Peyer's patch (tissue), 4 donors: ENCODE data around the gene SPSB2. TPM values are rescaled to one million over a fixed set of nuclear protein-coding genes. Genes with fewer than 3 reads are reported as not detected.

Experiments used
- DNase-seq, 3 donors: peaks; one replicate each; pipeline ENCODE4 v3.0.0-alpha.2; 2017 to 2019
- H3K27ac ChIP-seq, 4 donors: fragments of 200-600 bp; sonication (generic); one replicate each; pipeline ENCODE4 v1.5.1; 2016 to 2019
- H3K27me3 ChIP-seq, 2 donors: fragments of 200-600 bp; sonication (generic); one replicate each; pipeline ENCODE4 v1.5.1; 2019
- H3K36me3 ChIP-seq, 3 donors: fragments of 200-600 bp; sonication (generic); one replicate each; pipeline ENCODE4 v1.5.1; 2016 to 2019
- H3K4me1 ChIP-seq, 4 donors: fragments of 200-600 bp; sonication (generic); one replicate each; pipeline ENCODE4 v1.5.1; 2016 to 2019
- H3K4me3 ChIP-seq, 4 donors: fragments of 200-600 bp; sonication (generic); 1 replicate in 3 of 4; 2 replicates in 1 of 4; pipeline ENCODE4 v1.5.1; 2016 to 2019; ENCODE audit warnings: mild to moderate bottlenecking in 1 of 4
- H3K9me3 ChIP-seq, 4 donors: fragments of 200-600 bp; sonication (generic); one replicate each; pipeline ENCODE4 v1.5.1; 2016 to 2019; ENCODE audit warnings: mild to moderate bottlenecking in 1 of 4
- POLR2A ChIP-seq, 2 donors: fragments of 450-650 bp; IDR thresholded peaks; one replicate each; pipeline ENCODE4 v1.5.1; 2017; ENCODE audit warnings: antibody characterized with exemption in 2 of 2, mild to moderate bottlenecking in 2 of 2, moderate library complexity in 2 of 2
- total RNA-seq, 4 donors: library from RNA; depleted of rRNA; stranded (reverse); fragments of >200 nt; gene quantifications; one replicate each; pipeline ENCODE4 v1.1.0, GENCODE V29; 2016
- TF ChIP-seq, protein P1 (sequence below), 6 experiments: fragments of 450-650 bp in 4 of 6; fragments of 200-600 bp in 2 of 6; sonication (generic) in 1 of 6; IDR thresholded peaks; one replicate each; pipeline ENCODE4 v1.5.1; 2017 to 2019; ENCODE audit warnings: antibody characterized with exemption in 6 of 6, mild to moderate bottlenecking in 3 of 6, moderate library complexity in 1 of 6

SPSB2 gene
- total RNA-seq, 4 donors from 2014 or later = 4.1 to 12.3 (median 9.9) TPM

DNA sequence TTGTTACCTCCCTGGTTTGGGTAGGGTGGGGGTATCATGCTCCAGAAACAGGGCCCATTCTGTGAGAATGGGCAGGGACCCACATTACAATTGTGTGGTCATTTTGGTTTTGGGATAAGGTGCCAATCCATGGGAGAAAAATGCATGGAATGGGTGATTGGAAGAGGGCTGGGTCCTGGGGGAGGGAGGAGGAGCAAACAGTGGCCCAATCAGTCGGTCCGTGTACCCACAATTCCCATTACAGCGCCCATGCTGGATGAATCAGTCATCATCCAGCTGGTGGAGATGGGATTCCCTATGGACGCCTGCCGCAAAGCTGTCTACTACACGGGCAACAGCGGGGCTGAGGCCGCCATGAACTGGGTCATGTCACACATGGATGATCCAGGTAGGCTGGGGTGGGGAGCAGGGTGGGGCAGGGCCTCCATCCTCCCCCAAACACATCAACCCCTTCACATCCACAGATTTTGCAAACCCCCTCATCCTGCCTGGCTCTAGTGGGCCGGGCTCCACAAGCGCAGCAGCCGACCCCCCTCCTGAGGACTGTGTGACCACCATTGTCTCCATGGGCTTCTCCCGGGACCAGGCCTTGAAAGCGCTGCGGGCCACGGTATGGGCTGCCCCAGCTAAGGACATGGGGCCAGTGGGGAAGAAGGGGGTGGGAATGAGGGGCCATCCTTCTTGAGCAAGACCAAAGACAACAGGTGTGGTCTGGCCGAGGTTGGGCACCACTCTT is 9.3 kb downstream of the SPSB2 start:
- TF ChIP-seq POLR2A (IDR thresholded peaks at IDR 0.05) = no peak
- TF ChIP-seq, protein P1, sequence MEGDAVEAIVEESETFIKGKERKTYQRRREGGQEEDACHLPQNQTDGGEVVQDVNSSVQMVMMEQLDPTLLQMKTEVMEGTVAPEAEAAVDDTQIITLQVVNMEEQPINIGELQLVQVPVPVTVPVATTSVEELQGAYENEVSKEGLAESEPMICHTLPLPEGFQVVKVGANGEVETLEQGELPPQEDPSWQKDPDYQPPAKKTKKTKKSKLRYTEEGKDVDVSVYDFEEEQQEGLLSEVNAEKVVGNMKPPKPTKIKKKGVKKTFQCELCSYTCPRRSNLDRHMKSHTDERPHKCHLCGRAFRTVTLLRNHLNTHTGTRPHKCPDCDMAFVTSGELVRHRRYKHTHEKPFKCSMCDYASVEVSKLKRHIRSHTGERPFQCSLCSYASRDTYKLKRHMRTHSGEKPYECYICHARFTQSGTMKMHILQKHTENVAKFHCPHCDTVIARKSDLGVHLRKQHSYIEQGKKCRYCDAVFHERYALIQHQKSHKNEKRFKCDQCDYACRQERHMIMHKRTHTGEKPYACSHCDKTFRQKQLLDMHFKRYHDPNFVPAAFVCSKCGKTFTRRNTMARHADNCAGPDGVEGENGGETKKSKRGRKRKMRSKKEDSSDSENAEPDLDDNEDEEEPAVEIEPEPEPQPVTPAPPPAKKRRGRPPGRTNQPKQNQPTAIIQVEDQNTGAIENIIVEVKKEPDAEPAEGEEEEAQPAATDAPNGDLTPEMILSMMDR (IDR thresholded peaks at IDR 0.05) = no peak
- DNase-seq = no peak
- Histone ChIP-seq H3K27me3 (no peaks in the 10 kb centered on the region), H3K4me1 (peaks cover 0 to 12% (median 4%) of the 10 kb centered on the region in 4 donors), H3K27ac (no peak overlapping the region), H3K9me3 (no peaks in the 10 kb centered on the region), H3K36me3 (peaks cover 0 to 71% (median 0%) of the 10 kb centered on the region in 3 donors), H3K4me3 (no peak overlapping the region)

DNA sequence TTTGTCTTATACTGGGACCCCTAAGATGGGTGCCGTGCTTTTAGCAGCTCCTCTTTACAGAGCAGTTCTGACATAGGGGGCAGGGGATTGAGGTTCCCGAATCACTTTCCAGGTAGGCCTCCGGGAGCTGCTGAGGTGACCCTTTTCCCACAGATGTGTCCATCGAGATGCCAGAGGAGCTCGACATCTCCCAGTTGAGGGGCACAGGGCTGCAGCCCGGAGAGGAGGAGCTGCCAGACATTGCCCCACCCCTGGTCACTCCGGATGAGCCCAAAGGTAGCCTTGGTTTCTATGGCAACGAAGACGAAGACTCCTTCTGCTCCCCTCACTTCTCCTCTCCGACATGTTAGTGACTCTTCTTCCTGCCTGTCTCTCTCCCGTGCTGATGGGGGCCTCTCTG is 10.1 kb downstream of the SPSB2 start:
- peaks cover 0 to 6% (median 0%) of the 10 kb centered on the region in 4 donors for H3K4me1 ChIP-seq
- no peak for DNase-seq
- H3K27me3 ChIP-seq = no peaks in the 10 kb centered on the region
- TF ChIP-seq, protein P1 (IDR thresholded peaks at IDR 0.05) = no peak
- no peak for TF ChIP-seq POLR2A (IDR thresholded peaks at IDR 0.05)
- peaks cover 0 to 78% (median 0%) of the 10 kb centered on the region in 3 donors for H3K36me3 ChIP-seq
- no peaks in the 10 kb centered on the region for H3K9me3 ChIP-seq
- no peak overlapping the region for H3K27ac ChIP-seq
- no peak overlapping the region for H3K4me3 ChIP-seq

DNA sequence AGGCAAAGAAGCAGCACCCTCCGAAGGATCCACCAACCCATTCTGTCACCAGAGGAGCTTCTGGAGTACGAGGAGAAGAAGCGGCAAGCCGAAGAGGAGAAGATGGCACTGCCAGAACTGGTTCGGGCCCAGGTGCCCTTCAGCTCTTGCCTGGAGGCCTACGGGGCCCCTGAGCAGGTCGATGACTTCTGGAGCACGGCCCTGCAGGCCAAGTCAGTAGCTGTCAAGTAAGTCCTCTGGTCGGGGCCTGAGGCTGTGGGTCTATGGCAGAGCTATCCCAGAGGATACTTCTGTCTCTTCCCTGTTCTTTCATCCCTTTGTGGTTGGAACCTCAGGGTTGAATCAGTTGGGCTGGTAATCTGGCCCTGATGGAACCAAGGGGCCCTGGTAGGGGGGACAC is 11.7 kb downstream of the SPSB2 start:
- H3K9me3 ChIP-seq = no peaks in the 10 kb centered on the region
- no peak overlapping the region for H3K27ac ChIP-seq
- no peaks in the 10 kb centered on the region for H3K4me1 ChIP-seq
- no peak overlapping the region for H3K4me3 ChIP-seq
- DNase-seq = no peak
- H3K36me3 ChIP-seq = peaks cover 0 to 95% (median 0%) of the 10 kb centered on the region in 3 donors
- H3K27me3 ChIP-seq = no peaks in the 10 kb centered on the region
- no peak for TF ChIP-seq POLR2A (IDR thresholded peaks at IDR 0.05)
- TF ChIP-seq, protein P1 (IDR thresholded peaks at IDR 0.05) = no peak

DNA sequence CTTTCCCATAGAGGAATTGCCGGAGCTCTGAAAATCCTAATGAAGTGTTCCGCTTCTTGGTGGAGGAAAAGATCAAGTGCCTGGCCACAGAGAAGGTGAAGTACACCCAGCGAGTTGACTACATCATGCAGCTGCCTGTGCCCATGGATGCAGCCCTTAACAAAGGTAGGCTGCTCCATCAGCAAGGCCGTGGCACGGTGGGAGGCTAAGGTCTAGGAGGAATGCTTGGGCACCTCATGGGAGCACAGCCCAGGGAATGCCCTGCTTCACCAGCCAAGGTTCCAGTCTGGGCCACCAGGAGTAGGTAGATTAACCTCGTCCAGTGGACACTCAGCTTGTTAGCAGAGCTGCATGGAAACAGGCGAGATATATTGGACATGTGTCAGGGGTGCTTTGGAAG is 12.2 kb downstream of the SPSB2 start:
- Histone ChIP-seq H3K27me3 (no peaks in the 10 kb centered on the region), H3K4me3 (no peak overlapping the region), H3K4me1 (no peaks in the 10 kb centered on the region), H3K9me3 (no peaks in the 10 kb centered on the region), H3K36me3 (peaks cover 0 to 97% (median 0%) of the 10 kb centered on the region in 3 donors), H3K27ac (no peak overlapping the region)
- no peak for TF ChIP-seq POLR2A (IDR thresholded peaks at IDR 0.05)
- TF ChIP-seq, protein P1 (IDR thresholded peaks at IDR 0.05) = no peak
- DNase-seq = no peak

DNA sequence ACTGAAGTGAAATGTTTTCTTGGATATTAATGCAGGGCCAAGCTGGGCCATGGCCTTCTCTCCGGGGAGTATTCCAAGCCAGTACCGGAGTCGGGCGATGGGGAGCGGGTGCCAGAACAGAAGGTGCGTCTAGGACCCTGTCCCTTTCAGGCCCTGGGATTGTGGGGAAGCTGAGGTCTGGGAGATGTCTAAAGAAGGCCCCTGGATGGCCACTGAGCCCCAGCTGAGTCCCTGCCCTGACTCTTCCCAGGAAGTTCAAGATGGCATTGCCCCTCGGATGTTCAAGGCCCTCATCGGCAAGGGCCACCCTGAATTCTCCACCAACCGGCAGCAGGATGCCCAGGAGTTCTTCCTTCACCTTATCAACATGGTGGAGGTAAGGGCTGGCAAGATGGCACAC is 13.0 kb downstream of the SPSB2 start:
- no peak overlapping the region for H3K27ac ChIP-seq
- no peak for TF ChIP-seq POLR2A (IDR thresholded peaks at IDR 0.05)
- TF ChIP-seq, protein P1 (IDR thresholded peaks at IDR 0.05) = no peak
- H3K9me3 ChIP-seq = no peaks in the 10 kb centered on the region
- DNase-seq = no peak
- H3K4me3 ChIP-seq = no peak overlapping the region
- peaks cover 0 to 95% (median 0%) of the 10 kb centered on the region in 3 donors for H3K36me3 ChIP-seq
- no peaks in the 10 kb centered on the region for H3K27me3 ChIP-seq
- H3K4me1 ChIP-seq = no peaks in the 10 kb centered on the region
